DOHH2 (cell line): Measurements from ENCODE around the gene HOTAIR.

Experiments used
- H3F3A ChIP-seq: fragments of 200-600 bp; sonication (generic), shearing (Covaris generic); 2 replicates; pipeline ENCODE4 v1.6.0; 2016; ENCODE audit warnings: antibody characterized with exemption, mild to moderate bottlenecking; ENCODE audit not compliant: control insufficient read depth, insufficient read depth
- H3K27ac ChIP-seq: fragments of 200-600 bp; sonication (generic); 2 replicates; pipeline ENCODE4 v1.5.1; 2014; ENCODE audit warnings: low read depth, mild to moderate bottlenecking, low read length, moderate library complexity
- H3K27me3 ChIP-seq: fragments of 200-600 bp; sonication (generic); 2 replicates; pipeline ENCODE4 v1.6.1; 2014; ENCODE audit warnings: mild to moderate bottlenecking, low read length, mixed read lengths; ENCODE audit not compliant: control insufficient read depth
- H3K36me3 ChIP-seq: fragments of 200-600 bp; sonication (generic); 2 replicates; pipeline ENCODE4 v1.6.1; 2014; ENCODE audit warnings: mild to moderate bottlenecking, low read length, moderate library complexity, mixed read lengths; ENCODE audit not compliant: control insufficient read depth
- H3K4me1 ChIP-seq: fragments of 200-600 bp; sonication (generic); 2 replicates; pipeline ENCODE4 v1.6.1; 2014; ENCODE audit warnings: mild to moderate bottlenecking, low read length, mixed read lengths; ENCODE audit not compliant: control insufficient read depth
- H3K4me2 ChIP-seq: fragments of 200-600 bp; sonication (generic); 2 replicates; pipeline ENCODE4 v1.6.0; 2014; ENCODE audit warnings: mild to moderate bottlenecking, low read length, moderate library complexity
- H3K4me3 ChIP-seq: fragments of 200-600 bp; sonication (generic); 2 replicates; pipeline ENCODE4 v1.5.1; 2014; ENCODE audit warnings: mild to moderate bottlenecking, low read length, mixed read lengths
- H3K79me2 ChIP-seq: fragments of 200-600 bp; sonication (generic); 2 replicates; pipeline ENCODE4 v1.6.1; 2014; ENCODE audit warnings: mild to moderate bottlenecking, low read length, mixed read lengths; ENCODE audit not compliant: control insufficient read depth
- H3K9me2 ChIP-seq: fragments of 200-600 bp; sonication (generic); replicated peaks from 2 replicates; pipeline ENCODE4 v1.6.1; 2014; ENCODE audit warnings: mild to moderate bottlenecking, low read length, mixed read lengths; ENCODE audit not compliant: control insufficient read depth
- H3K9me3 ChIP-seq: fragments of 200-600 bp; sonication (generic); 2 replicates; pipeline ENCODE4 v1.6.1; 2014; ENCODE audit warnings: antibody characterized with exemption, low read length, mixed read lengths; ENCODE audit not compliant: control insufficient read depth, insufficient read depth
- H4K20me1 ChIP-seq: fragments of 200-600 bp; sonication (generic); 2 replicates; pipeline ENCODE4 v1.6.0; 2014; ENCODE audit warnings: low read depth, mild to moderate bottlenecking, antibody characterized with exemption, low read length, moderate library complexity; ENCODE audit not compliant: control insufficient read depth, insufficient read depth
- CTCF ChIP-seq: fragments of 200-600 bp; sonication (generic); IDR thresholded peaks from one replicate; pipeline ENCODE4 v1.5.1; 2014; ENCODE audit warnings: antibody characterized with exemption, mild to moderate bottlenecking, low read depth, low read length; ENCODE audit not compliant: poor library complexity, severe bottlenecking
- EZH2phosphoT487 ChIP-seq: fragments of 200-600 bp; sonication (generic); IDR thresholded peaks from 2 replicates; pipeline ENCODE4 v1.6.1; 2017; ENCODE audit warnings: borderline replicate concordance, mild to moderate bottlenecking, antibody characterized with exemption, low read length, moderate library complexity, mixed read lengths

HOTAIR gene

GRCh38 chr12:53955776-53956250 is 18.9 kb downstream of the HOTAIR start:
- H3K4me3 ChIP-seq = no peak overlapping the region
- H3K27me3 ChIP-seq = peaks cover 78% of the 10 kb centered on the region
- no peaks in the 10 kb centered on the region for H3F3A ChIP-seq
- no peak overlapping the region for H3K4me2 ChIP-seq
- H3K27ac ChIP-seq = no peak overlapping the region
- H3K4me1 ChIP-seq = no peaks in the 10 kb centered on the region
- TF ChIP-seq EZH2phosphoT487 = no peak
- TF ChIP-seq CTCF = no peak
- H3K9me2 ChIP-seq = no peaks in the 10 kb centered on the region
- H3K36me3 ChIP-seq = no peaks in the 10 kb centered on the region
- no peaks in the 10 kb centered on the region for H3K9me3 ChIP-seq
- H3K79me2 ChIP-seq = no peaks in the 10 kb centered on the region
- no peaks in the 10 kb centered on the region for H4K20me1 ChIP-seq

DNA sequence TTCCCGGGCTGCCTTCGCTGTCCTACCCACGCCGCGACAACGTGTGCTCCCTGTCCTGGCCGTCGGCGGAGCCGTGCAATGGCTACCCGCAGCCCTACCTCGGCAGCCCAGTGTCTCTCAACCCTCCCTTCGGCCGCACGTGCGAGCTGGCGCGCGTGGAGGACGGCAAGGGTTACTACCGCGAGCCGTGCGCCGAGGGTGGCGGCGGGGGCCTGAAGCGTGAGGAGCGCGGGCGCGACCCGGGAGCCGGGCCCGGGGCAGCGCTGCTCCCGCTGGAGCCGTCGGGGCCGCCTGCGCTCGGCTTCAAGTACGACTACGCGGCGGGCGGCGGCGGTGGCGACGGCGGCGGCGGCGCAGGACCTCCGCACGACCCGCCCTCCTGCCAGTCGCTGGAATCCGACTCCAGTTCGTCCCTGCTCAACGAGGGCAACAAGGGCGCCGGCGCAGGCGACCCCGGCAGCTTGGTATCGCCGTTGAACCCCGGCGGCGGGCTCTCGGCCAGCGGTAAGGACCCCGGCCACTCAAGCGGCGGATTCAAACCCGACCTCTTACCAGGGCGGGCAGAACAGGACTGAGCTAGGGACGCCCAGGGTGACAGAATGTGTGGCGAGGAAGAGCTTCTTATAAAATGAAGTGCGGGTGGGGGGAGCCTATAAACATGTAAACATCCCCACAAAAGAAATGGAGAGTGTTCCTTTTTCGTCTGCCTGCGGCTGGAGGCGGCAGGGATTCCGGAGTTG is 19.5 kb downstream of the HOTAIR start:
- Histone ChIP-seq H3F3A (no peaks in the 10 kb centered on the region), H3K4me1 (no peaks in the 10 kb centered on the region), H4K20me1 (no peaks in the 10 kb centered on the region), H3K4me2 (no peak overlapping the region), H3K27ac (no peak overlapping the region), H3K79me2 (no peaks in the 10 kb centered on the region), H3K27me3 (peaks cover 84% of the 10 kb centered on the region), H3K36me3 (no peaks in the 10 kb centered on the region), H3K9me2 (no peaks in the 10 kb centered on the region), H3K9me3 (no peaks in the 10 kb centered on the region), H3K4me3 (no peak overlapping the region)
- TF ChIP-seq EZH2phosphoT487 = no peak
- no peak for TF ChIP-seq CTCF

DNA sequence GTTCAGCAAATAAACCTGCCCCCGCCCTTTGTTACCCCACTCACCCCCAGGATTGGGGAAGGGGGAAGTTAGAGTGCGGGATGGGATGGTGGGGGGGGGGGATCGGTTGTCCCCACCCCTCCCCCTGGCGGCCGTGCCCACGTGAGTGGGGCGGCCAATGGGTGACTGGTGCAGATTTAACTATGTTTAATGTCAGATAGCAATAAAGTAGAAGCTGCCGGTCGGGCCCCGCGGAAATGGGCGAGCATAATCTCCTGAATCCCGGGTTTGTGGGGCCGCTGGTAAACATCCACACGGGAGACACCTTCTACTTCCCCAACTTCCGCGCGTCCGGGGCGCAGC is 20.1 kb downstream of the HOTAIR start, which contains the start of gene HOXC12:
Gene HOXC12, plus strand, starts transcription at position 210 of the 342 bp plus-strand sequence. Its CDS starts 27 bp downstream, at position 237.
- Histone ChIP-seq H3K9me3 (no peaks in the 10 kb centered on the region), H3K36me3 (no peaks in the 10 kb centered on the region), H3F3A (no peaks in the 10 kb centered on the region), H3K4me1 (no peaks in the 10 kb centered on the region), H4K20me1 (no peaks in the 10 kb centered on the region), H3K27ac (no peak within 1 kb of the TSS), H3K4me3 (no peak within 1 kb of the TSS), H3K9me2 (no peaks in the 10 kb centered on the region), H3K27me3 (peaks cover 86% of the 10 kb centered on the region), H3K79me2 (no peaks in the 10 kb centered on the region), H3K4me2 (no peak within 1 kb of the TSS)
- TF ChIP-seq EZH2phosphoT487 (no peak), CTCF (no peak)
